Neuronal stem cell (in vitro differentiated cells): ENCODE data around the gene SLC9A8.
A peak's percentile ranks its signal among the peaks of the same experiment; 100 is the strongest.

Experiments used
- DNase-seq: peaks from one replicate; pipeline ENCODE4 v3.0.0-alpha.2; 2013; ENCODE audit warnings: low spot score
- H2AFZ ChIP-seq: one replicate; pipeline ENCODE4 v1.6.1; 2013; ENCODE audit warnings: mild to moderate bottlenecking, low read length, inconsistent platforms
- H2AK5ac ChIP-seq: 2 replicates; pipeline ENCODE4 v1.6.1; 2013; ENCODE audit warnings: low read depth, mild to moderate bottlenecking, inconsistent platforms, low read length, moderate library complexity, mixed read lengths
- H2BK120ac ChIP-seq: 2 replicates; pipeline ENCODE4 v1.6.1; 2013; ENCODE audit warnings: low read depth, mild to moderate bottlenecking, inconsistent platforms, low read length, moderate library complexity, mixed read lengths
- H2BK12ac ChIP-seq: one replicate; pipeline ENCODE4 v1.6.1; 2013; ENCODE audit warnings: low read length, inconsistent platforms
- H2BK15ac ChIP-seq: 2 replicates; pipeline ENCODE4 v1.6.1; 2013; ENCODE audit warnings: mild to moderate bottlenecking, low read length, inconsistent platforms, mixed read lengths
- H2BK5ac ChIP-seq: one replicate; pipeline ENCODE4 v1.6.1; 2013; ENCODE audit warnings: inconsistent platforms, mild to moderate bottlenecking, low read length, moderate library complexity
- H3K14ac ChIP-seq: one replicate; pipeline ENCODE4 v1.6.1; 2013; ENCODE audit warnings: low read length, inconsistent platforms
- H3K18ac ChIP-seq: 2 replicates; pipeline ENCODE4 v1.6.1; 2013; ENCODE audit warnings: low read length, inconsistent platforms
- H3K23ac ChIP-seq: 2 replicates; pipeline ENCODE4 v1.6.1; 2013; ENCODE audit warnings: low read depth, mild to moderate bottlenecking, mixed read lengths, low read length, inconsistent platforms; ENCODE audit not compliant: poor library complexity
- H3K27ac ChIP-seq: replicated peaks from 3 replicates; pipeline ENCODE4 v1.5.1; 2013; ENCODE audit warnings: low read length, inconsistent platforms
- H3K27me3 ChIP-seq, 3 experiments: 2 replicates each; pipeline ENCODE4 v1.6.1; 2013; ENCODE audit warnings: low read length in 3 of 3, mild to moderate bottlenecking in 2 of 3, inconsistent platforms in 1 of 3, low read depth in 1 of 3, mixed read lengths in 1 of 3, moderate library complexity in 1 of 3; ENCODE audit not compliant: control insufficient read depth in 3 of 3, insufficient read depth in 3 of 3
- H3K36me3 ChIP-seq, 2 donors: replicated peaks in 1 of 2; 2 replicates each; pipeline ENCODE4 v1.6.1; 2013; ENCODE audit warnings: low read length in 2 of 2; ENCODE audit not compliant: control insufficient read depth in 2 of 2, insufficient read depth in 2 of 2
- H3K4ac ChIP-seq: 2 replicates; pipeline ENCODE4 v1.6.1; 2013; ENCODE audit warnings: inconsistent platforms, mild to moderate bottlenecking, low read length, moderate library complexity
- H3K4me1 ChIP-seq, 2 donors: 1 replicate in 1 of 2; 2 replicates in 1 of 2; pipeline ENCODE4 v1.6.1; 2013; ENCODE audit warnings: low read length in 2 of 2, low read depth in 1 of 2; ENCODE audit not compliant: control insufficient read depth in 2 of 2, insufficient read depth in 1 of 2
- H3K4me2 ChIP-seq: one replicate; pipeline ENCODE4 v1.6.1; 2013; ENCODE audit warnings: mild to moderate bottlenecking, low read length, inconsistent platforms; ENCODE audit not compliant: insufficient read depth, poor library complexity, severe bottlenecking
- H3K4me3 ChIP-seq, 2 donors: 2 replicates each; pipeline ENCODE4 v1.5.1; 2013; ENCODE audit warnings: low read length in 2 of 2, mild to moderate bottlenecking in 2 of 2, inconsistent platforms in 1 of 2, moderate library complexity in 1 of 2
- H3K79me1 ChIP-seq: one replicate; pipeline ENCODE4 v1.6.1; 2013; ENCODE audit warnings: low read depth, mild to moderate bottlenecking, inconsistent platforms, low read length, moderate library complexity
- H3K9ac ChIP-seq: one replicate; pipeline ENCODE4 v1.6.1; 2013; ENCODE audit warnings: mild to moderate bottlenecking, low read depth, low read length, inconsistent platforms; ENCODE audit not compliant: poor library complexity
- H3K9me3 ChIP-seq, 2 donors: replicated peaks in 1 of 2; 2 replicates each; pipeline versions ENCODE3 to v1.6.1; 2013; ENCODE audit warnings: low read length in 2 of 2, mild to moderate bottlenecking in 2 of 2, inconsistent platforms in 1 of 2, low read depth in 1 of 2, mixed read lengths in 1 of 2, moderate library complexity in 1 of 2; ENCODE audit not compliant: control insufficient read depth in 2 of 2, insufficient read depth in 1 of 2
- H4K8ac ChIP-seq: one replicate; pipeline ENCODE4 v1.6.1; 2013; ENCODE audit warnings: low read depth, mild to moderate bottlenecking, inconsistent platforms, low read length, moderate library complexity
- H4K91ac ChIP-seq: one replicate; pipeline ENCODE4 v1.6.1; 2013; ENCODE audit warnings: low read length, low read depth, mild to moderate bottlenecking, inconsistent platforms; ENCODE audit not compliant: poor library complexity
- WGBS, 2 donors: extraction: QIAGEN DNeasy Blood & Tissue Kit; methylation state at CpG; one replicate each; pipeline ENCODE4 v1.1.7; 2013; ENCODE audit warnings: missing lambda C conversion rate in 2 of 2, mixed read lengths in 1 of 2; ENCODE audit not compliant: insufficient read length in 2 of 2, insufficient replicate concordance in 1 of 2; ENCODE audit errors: extremely low coverage in 2 of 2; 5-methylcytosine and 5-hydroxymethylcytosine counted together

The SLC9A8 gene

GRCh38 chr20:49916146-49917002 is 103.7 kb downstream of the SLC9A8 start:
- H3K27me3 ChIP-seq: no peaks in the 10 kb centered on the region
- WGBS, 2 donors: no CpG with 5 or more reads among the region's 19 CpGs
- H3K27ac ChIP-seq: no peak overlapping the region
- peak overlapping the region; percentile 86 to 93 for H3K4me3 ChIP-seq
- no peak overlapping the region for H4K8ac ChIP-seq
- peaks cover 7% of the 10 kb centered on the region for H3K79me1 ChIP-seq
- no peak overlapping the region for H3K14ac ChIP-seq
- DNase-seq: no peak
- no peak overlapping the region for H2AK5ac ChIP-seq
- no peaks in the 10 kb centered on the region for H3K36me3 ChIP-seq
- H2BK5ac ChIP-seq: no peak overlapping the region
- no peak overlapping the region for H2BK12ac ChIP-seq
- H3K9ac ChIP-seq: no peak overlapping the region
- H3K4ac ChIP-seq: no peak overlapping the region
- H3K4me1 ChIP-seq: peaks cover 6 to 8% of the 10 kb centered on the region in 2 donors
- H2BK120ac ChIP-seq: no peak overlapping the region
- H4K91ac ChIP-seq: no peak overlapping the region
- no peak overlapping the region for H3K18ac ChIP-seq
- peak overlapping the region; percentile 100 for H2AFZ ChIP-seq
- H3K9me3 ChIP-seq: no peaks in the 10 kb centered on the region
- no peak overlapping the region for H2BK15ac ChIP-seq
- no peak overlapping the region for H3K23ac ChIP-seq
- H3K4me2 ChIP-seq: peak overlapping the region; percentile 78

- H2AFZ ChIP-seq: no peak overlapping the region
- H3K4me2 ChIP-seq: no peak overlapping the region
- H3K23ac ChIP-seq: no peak overlapping the region
- no peak overlapping the region for H2BK12ac ChIP-seq
- H2AK5ac ChIP-seq: no peak overlapping the region
- H3K36me3 ChIP-seq: no peaks in the 10 kb centered on the region
- no peak overlapping the region for H2BK120ac ChIP-seq
- peaks cover 6 to 8% of the 10 kb centered on the region in 2 donors for H3K4me1 ChIP-seq
- H2BK5ac ChIP-seq: no peak overlapping the region
- H3K14ac ChIP-seq: no peak overlapping the region
- H3K18ac ChIP-seq: no peak overlapping the region
- H3K4me3 ChIP-seq: no peak overlapping the region
- H3K9me3 ChIP-seq: no peaks in the 10 kb centered on the region
- H4K91ac ChIP-seq: no peak overlapping the region
- H3K79me1 ChIP-seq: peaks cover 6% of the 10 kb centered on the region
- H3K27ac ChIP-seq: no peak overlapping the region
- no peak overlapping the region for H4K8ac ChIP-seq
- no peak overlapping the region for H2BK15ac ChIP-seq
- H3K9ac ChIP-seq: no peak overlapping the region
- no peak overlapping the region for H3K4ac ChIP-seq
- DNase-seq: no peak
- H3K27me3 ChIP-seq: no peaks in the 10 kb centered on the region
- WGBS, 2 donors: no CpG with 5 or more reads among the region's 3 CpGs
These were observed 105.8 kb downstream of the SLC9A8 start for GRCh38 chr20:49918446-49918845.

GRCh38 chr20:49919009-49919408 is 106.4 kb downstream of the SLC9A8 start:
- H2BK15ac ChIP-seq: no peak overlapping the region
- H3K14ac ChIP-seq: no peak overlapping the region
- no peaks in the 10 kb centered on the region for H3K27me3 ChIP-seq
- H3K9ac ChIP-seq: peak overlapping the region; percentile 32
- no peak overlapping the region for H3K27ac ChIP-seq
- H2AFZ ChIP-seq: no peak overlapping the region
- no peak overlapping the region for H3K18ac ChIP-seq
- peaks cover 5 to 6% of the 10 kb centered on the region in 2 donors for H3K4me1 ChIP-seq
- H3K36me3 ChIP-seq: no peaks in the 10 kb centered on the region
- H3K4me3 ChIP-seq: no peak overlapping the region
- WGBS, 2 donors: no CpG with 5 or more reads among the region's 7 CpGs
- no peaks in the 10 kb centered on the region for H3K9me3 ChIP-seq
- H3K4me2 ChIP-seq: no peak overlapping the region
- no peak overlapping the region for H2BK120ac ChIP-seq
- no peak overlapping the region for H4K91ac ChIP-seq
- no peak overlapping the region for H2AK5ac ChIP-seq
- no peak overlapping the region for H3K23ac ChIP-seq
- H4K8ac ChIP-seq: no peak overlapping the region
- no peak overlapping the region for H2BK12ac ChIP-seq
- H3K79me1 ChIP-seq: peaks cover 6% of the 10 kb centered on the region
- H2BK5ac ChIP-seq: no peak overlapping the region
- no peak for DNase-seq
- H3K4ac ChIP-seq: no peak overlapping the region

GRCh38 chr20:49919461-49919860 is 106.8 kb downstream of the SLC9A8 start:
- Histone ChIP-seq H3K36me3 (no peaks in the 10 kb centered on the region), H2BK12ac (no peak overlapping the region), H2AK5ac (no peak overlapping the region), H3K4me2 (no peak overlapping the region), H4K8ac (no peak overlapping the region), H3K4me1 (peaks cover 2 to 3% of the 10 kb centered on the region in 2 donors), H3K27me3 (no peaks in the 10 kb centered on the region), H3K4me3 (no peak overlapping the region), H2AFZ (no peak overlapping the region), H4K91ac (no peak overlapping the region), H2BK120ac (no peak overlapping the region), H3K79me1 (peaks cover 6% of the 10 kb centered on the region), H3K9me3 (no peaks in the 10 kb centered on the region), H3K14ac (no peak overlapping the region), H2BK5ac (no peak overlapping the region), H3K9ac (no peak overlapping the region), H2BK15ac (no peak overlapping the region), H3K23ac (no peak overlapping the region), H3K4ac (no peak overlapping the region), H3K18ac (no peak overlapping the region), H3K27ac (no peak overlapping the region)
- WGBS, 2 donors: no CpG with 5 or more reads among the region's 2 CpGs
- no peak for DNase-seq
